Upper lobe of left lung (tissue), 4 donors: ENCODE results near the gene SLC38A9.

Source experiments
- CTCF ChIP-seq, 6 experiments: fragments of 450-650 bp in 4 of 6; fragments of 200-600 bp in 2 of 6; sonication (generic) in 2 of 6; IDR thresholded peaks; one replicate each; pipeline ENCODE4 v1.5.1; 2016 to 2019; ENCODE audit warnings: antibody characterized with exemption in 6 of 6
- EP300 ChIP-seq, 4 donors: sonication (generic); formaldehyde crosslinking; IDR thresholded peaks; one replicate each; pipeline ENCODE4 v1.5.1; 2017; ENCODE audit warnings: antibody characterized with exemption in 4 of 4, control low read depth in 2 of 4
- POLR2AphosphoS5 ChIP-seq, 2 donors: sonication (generic); formaldehyde crosslinking; IDR thresholded peaks; one replicate each; pipeline ENCODE4 v1.5.1; 2017; ENCODE audit warnings: antibody characterized with exemption in 2 of 2

GRCh38 chr5:55623789-55624188 lies 88.3 kb downstream of the SLC38A9 start:
- TF ChIP-seq CTCF (IDR thresholded peaks at IDR 0.05) (no peak), EP300 (IDR thresholded peaks at IDR 0.05) (no peak), POLR2AphosphoS5 (IDR thresholded peaks at IDR 0.05) (no peak)
